Endothelial cell of umbilical vein (primary cell): ENCODE measurements around the gene GUCY1A1. TPM values are rescaled to one million over a fixed set of nuclear protein-coding genes. Genes with fewer than 3 reads are reported as not detected.

Experiments
- BruUV-seq: library from RNA; stranded (reverse); fragments of 400-500 nt; replicated peaks from 2 replicates; lab custom pipeline; 2021; lab: Mats Ljungman, UMichigan
- CTCF ChIA-PET: fragments of 300-600, 350-600 bp; sonication (Branson Sonifier 250); formaldehyde crosslinking; loops from one replicate; lab custom pipeline; 2021; ENCODE audit warnings: antibody characterized with exemption, inconsistent platforms; lab: Charles Lee
- POLR2A ChIA-PET: fragments of 300-600, 350-600 bp; sonication (Branson Sonifier 250); formaldehyde crosslinking; loops from one replicate; lab custom pipeline; 2021; ENCODE audit warnings: antibody characterized with exemption, inconsistent platforms; lab: Charles Lee
- DNase-seq: peaks from one replicate; pipeline ENCODE4 v3.0.0-alpha.2; 2011; ENCODE audit warnings: low read depth, low spot score
- FAIRE-seq: peaks from 2 replicates; lab custom pipeline; 2011; peaks lifted over from hg19 to GRCh38; lab: Jason Lieb, UNC
- H2AFZ ChIP-seq: 2 replicates; pipeline ENCODE4 v1.6.0; 2012; ENCODE audit warnings: low read depth, low read length, control low read depth, inconsistent platforms
- H3K27ac ChIP-seq: 2 replicates; pipeline ENCODE4 v1.5.1; 2011; ENCODE audit warnings: low read depth, mild to moderate bottlenecking, control low read depth, low read length, moderate library complexity; ENCODE audit not compliant: insufficient read depth
- H3K27me3 ChIP-seq, 2 experiments: 2 replicates each; pipeline versions ENCODE4 v1.6.0 to v1.6.1; 2011; ENCODE audit warnings: low read length in 2 of 2, mixed read lengths in 1 of 2; ENCODE audit not compliant: control insufficient read depth in 2 of 2, insufficient read depth in 2 of 2
- H3K36me3 ChIP-seq, 2 experiments: 2 replicates in 1 of 2; 3 replicates in 1 of 2; pipeline ENCODE4 v1.5.1; 2011; ENCODE audit warnings: low read length in 2 of 2, mild to moderate bottlenecking in 1 of 2, moderate library complexity in 1 of 2; ENCODE audit not compliant: control insufficient read depth in 2 of 2, insufficient read depth in 2 of 2; ENCODE audit errors: extremely low read depth in 1 of 2
- H3K4me1 ChIP-seq: 3 replicates; pipeline ENCODE4 v1.5.1; 2011; ENCODE audit warnings: mild to moderate bottlenecking, low read length; ENCODE audit not compliant: control insufficient read depth, insufficient read depth; ENCODE audit errors: extremely low read depth
- H3K4me2 ChIP-seq: 2 replicates; pipeline ENCODE4 v1.6.1; 2011; ENCODE audit warnings: low read length, control low read depth, mixed read lengths; ENCODE audit not compliant: insufficient read depth
- H3K4me3 ChIP-seq, 3 experiments: fragments of 200-600 bp in 1 of 3; sonication (generic), shearing (Covaris generic) in 1 of 3; replicated peaks in 1 of 3; 2 replicates each; pipeline ENCODE4 v1.5.1; 2011 to 2016; ENCODE audit warnings: control low read depth in 3 of 3, low read length in 3 of 3, mild to moderate bottlenecking in 2 of 3, inconsistent platforms in 1 of 3, low read depth in 1 of 3, moderate library complexity in 1 of 3; ENCODE audit not compliant: insufficient read depth in 1 of 3
- H3K79me2 ChIP-seq: 2 replicates; pipeline ENCODE4 v1.6.0; 2012; ENCODE audit warnings: low read length, inconsistent platforms; ENCODE audit not compliant: control insufficient read depth, insufficient read depth
- H3K9ac ChIP-seq: replicated peaks from 2 replicates; pipeline ENCODE3; 2011; ENCODE audit warnings: low read length, control low read depth; ENCODE audit not compliant: insufficient read depth; ENCODE audit errors: extremely low read depth
- H3K9me1 ChIP-seq: replicated peaks from 3 replicates; pipeline ENCODE4 v1.6.0; 2011; ENCODE audit warnings: mild to moderate bottlenecking, low read length; ENCODE audit not compliant: control insufficient read depth, insufficient read depth; ENCODE audit errors: extremely low read depth
- H3K9me3 ChIP-seq: replicated peaks from 2 replicates; pipeline ENCODE4 v1.5.1; 2012; ENCODE audit warnings: low read length, inconsistent platforms; ENCODE audit not compliant: control insufficient read depth, insufficient read depth
- H4K20me1 ChIP-seq: replicated peaks from 2 replicates; pipeline ENCODE3; 2011; ENCODE audit warnings: mild to moderate bottlenecking, low read length; ENCODE audit not compliant: control insufficient read depth, insufficient read depth; ENCODE audit errors: extremely low read depth
- CTCF ChIP-seq, 2 donors: IDR thresholded peaks; 1 replicate in 1 of 2; 2 replicates in 1 of 2; pipeline ENCODE4 v1.5.1; 2011; ENCODE audit warnings: low read length in 2 of 2, mild to moderate bottlenecking in 2 of 2, moderate library complexity in 2 of 2, control low read depth in 1 of 2, inconsistent platforms in 1 of 2, low read depth in 1 of 2; ENCODE audit not compliant: insufficient read depth in 1 of 2; ENCODE audit errors: extremely low read depth in 1 of 2
- EZH2 ChIP-seq: IDR thresholded peaks from 2 replicates; pipeline ENCODE4 v1.6.1; 2012; ENCODE audit warnings: borderline replicate concordance, low read depth, mild to moderate bottlenecking, moderate library complexity, low read length, inconsistent platforms; ENCODE audit not compliant: severe bottlenecking
- FOS ChIP-seq: IDR thresholded peaks from 2 replicates; pipeline ENCODE4 v1.6.1; 2011; ENCODE audit warnings: mild to moderate bottlenecking, low read length, moderate library complexity, borderline replicate concordance; ENCODE audit not compliant: insufficient read depth
- GATA2 ChIP-seq: IDR thresholded peaks from 2 replicates; pipeline ENCODE4 v1.7.0; 2011; ENCODE audit warnings: low read depth, mild to moderate bottlenecking, moderate library complexity, mixed read lengths, low read length; ENCODE audit not compliant: insufficient read length, insufficient read depth
- JUN ChIP-seq: IDR thresholded peaks from 2 replicates; pipeline ENCODE4 v1.6.1; 2011; ENCODE audit warnings: borderline replicate concordance, low read depth; ENCODE audit not compliant: insufficient read length, insufficient read depth
- MAX ChIP-seq: IDR thresholded peaks from 2 replicates; pipeline ENCODE4 v1.6.1; 2011; ENCODE audit not compliant: insufficient read depth, insufficient read length
- MYC ChIP-seq: IDR thresholded peaks from one replicate; pipeline ENCODE4 v1.6.1; 2011; ENCODE audit warnings: mild to moderate bottlenecking, low read depth, low read length
- POLR2A ChIP-seq: IDR thresholded peaks from 2 replicates; pipeline ENCODE4 v1.6.1; 2012; ENCODE audit warnings: low read depth, mild to moderate bottlenecking, control low read depth, low read length
- POLR2AphosphoS5 ChIP-seq: IDR thresholded peaks from 2 replicates; pipeline ENCODE4 v1.6.1; 2012; ENCODE audit warnings: low read depth, mild to moderate bottlenecking, control low read depth, low read length, moderate library complexity; ENCODE audit not compliant: insufficient read depth
- dilution Hi-C: fragments of 300-500 bp; cut with MboI; formaldehyde crosslinking; loops from one replicate; pipeline ENCODE4 v1.15.0; 2019; ENCODE audit warnings: low sequenced_read_pairs; ENCODE audit not compliant: extremely low pct_ligation_motif_present
- intact Hi-C: fragments of 100-400 bp; cut with micrococcal nuclease; formaldehyde crosslinking; loops from one replicate; pipeline ENCODE4 v1.10.0; 2022
- polyA plus RNA-seq, 4 experiments: library from polyadenylated mRNA; depleted of rRNA in 3 of 4; stranded (reverse) in 3 of 4; unstranded in 1 of 4; fragments of >200 nt; gene quantifications; 2 replicates each; pipeline versions ENCODE4 v1.2.1 to v1.2.3, GENCODE V29; 2011 to 2012; ENCODE audit warnings: missing spikeins in 1 of 4
- total RNA-seq: library from RNA; stranded (reverse); gene quantifications from 2 replicates; pipeline ENCODE4 v1.2.3, GENCODE V29; 2021

Gene GUCY1A1
- total and polyA plus RNA-seq, 2 donors (not counting 3 experiments of a cell fraction or from before 2014, with no cell fraction given): 1.3 to 4.4 TPM

GRCh38 chr4:155675709-155676429 lies 9.2 kb downstream of the GUCY1A1 start:
- H3K36me3 ChIP-seq: no peaks in the 10 kb centered on the region
- no peak overlapping the region for H3K4me3 ChIP-seq
- no peak overlapping the region for H3K4me2 ChIP-seq
- ChIA-PET POLR2A (no interaction called here), CTCF (interaction anchor here (0.8 to 2.2 kb wide), 3 partner anchors 14 to 147 kb away, joined by 3 to 5 read pairs (median 3); no protein-coding TSS in a partner anchor)
- H2AFZ ChIP-seq: no peak overlapping the region
- H3K27ac ChIP-seq: no peak overlapping the region
- H3K4me1 ChIP-seq: no peaks in the 10 kb centered on the region
- BruUV-seq: no TSS peak
- no peaks in the 10 kb centered on the region for H3K27me3 ChIP-seq
- H3K9ac ChIP-seq: no peak overlapping the region
- FAIRE-seq: no peak
- H3K79me2 ChIP-seq: no peaks in the 10 kb centered on the region
- TF ChIP-seq POLR2A: no peak
- no peak for TF ChIP-seq CTCF (IDR thresholded peaks at IDR 0.05; ENCODE audit: extremely low read depth in 1 of 2, insufficient read depth in 1 of 2, low read depth in 1 of 2, low read length in 2 of 2)
- no peak for TF ChIP-seq EZH2
- no peak for TF ChIP-seq JUN
- no peak for TF ChIP-seq MYC
- no peak for TF ChIP-seq FOS
- TF ChIP-seq MAX: no peak
- no peak for TF ChIP-seq GATA2
- TF ChIP-seq POLR2AphosphoS5: no peak
- dilution Hi-C loops: no loop called here
- intact Hi-C loops: no loop called here
- no peaks in the 10 kb centered on the region for H3K9me1 ChIP-seq
- no peak for DNase-seq
- H4K20me1 ChIP-seq: no peaks in the 10 kb centered on the region
- no peaks in the 10 kb centered on the region for H3K9me3 ChIP-seq
